Skin of body (tissue), 2 donors: ENCODE results near the gene RCAN1. TPM values are rescaled to one million over a fixed set of nuclear protein-coding genes. Genes with fewer than 3 reads are reported as not detected.
A peak's percentile ranks its signal among the peaks of the same experiment; 100 is the strongest.

Source experiments
- DNase-seq: peaks from one replicate; lab custom pipeline; 2025; lab: John Stamatoyannopoulos, UW
- total RNA-seq: library from RNA; depleted of rRNA; stranded (reverse); fragments of >200 nt; gene quantifications from one replicate; pipeline ENCODE4 v1.2.3, GENCODE V29; 2014

The RCAN1 gene
- 33.9 TPM for total RNA-seq

GRCh38 chr21:34614628-34615486 is at the start of gene RCAN1:
TSS of gene RCAN1 (minus strand) at chr21:34615113. CDS start at chr21:34615011, 102 bp downstream.
- peak; percentile 92 for DNase-seq

GRCh38 chr21:34661848-34662247 is 46.9 kb upstream of the RCAN1 start:
- DNase-seq: no peak

GRCh38 chr21:34653522-34653921 is 38.6 kb upstream of the RCAN1 start:
- no peak for DNase-seq

GRCh38 chr21:34651642-34652041 is 36.7 kb upstream of the RCAN1 start:
- DNase-seq: no peak

- no peak for DNase-seq
Measured at GRCh38 chr21:34650861-34651431, 36.0 kb upstream of the RCAN1 start.

GRCh38 chr21:34649400-34649799 is 34.5 kb upstream of the RCAN1 start:
- no peak for DNase-seq

- DNase-seq: no peak
Measured at GRCh38 chr21:34648739-34649297, 33.9 kb upstream of the RCAN1 start.

GRCh38 chr21:34647555-34647954 is 32.6 kb upstream of the RCAN1 start:
- DNase-seq: no peak

GRCh38 chr21:34644825-34645224 is 29.9 kb upstream of the RCAN1 start:
- no peak for DNase-seq

- DNase-seq: no peak
Measured at GRCh38 chr21:34642211-34643075, 27.5 kb upstream of the RCAN1 start.

- DNase-seq: no peak
Measured at GRCh38 chr21:34640858-34641257, 25.9 kb upstream of the RCAN1 start.

GRCh38 chr21:34639882-34640788 is 25.2 kb upstream of the RCAN1 start:
- no peak for DNase-seq

- DNase-seq: no peak
Measured at GRCh38 chr21:34639250-34639649, 24.3 kb upstream of the RCAN1 start.

- no peak for DNase-seq
Measured at GRCh38 chr21:34636961-34637360, 22.0 kb upstream of the RCAN1 start.

- no peak for DNase-seq
Measured at GRCh38 chr21:34635307-34635706, 20.4 kb upstream of the RCAN1 start.

- DNase-seq: no peak
Measured at GRCh38 chr21:34632498-34632897, 17.6 kb upstream of the RCAN1 start.

- DNase-seq: peak; percentile 22
Measured at GRCh38 chr21:34630536-34631143, 15.7 kb upstream of the RCAN1 start.

- no peak for DNase-seq
Measured at GRCh38 chr21:34626131-34626530, 11.2 kb upstream of the RCAN1 start.

- DNase-seq: no peak
Measured at GRCh38 chr21:34625030-34625593, 10.2 kb upstream of the RCAN1 start.

- DNase-seq: no peak
Measured at GRCh38 chr21:34623516-34623915, 8.6 kb upstream of the RCAN1 start.
